ENCODE measurements around the gene TSSC4.

The TSSC4 gene

GRCh38 chr11:2428322-2428795, 27.8 kb downstream of the TSSC4 start:
- TF ChIP-seq, protein P1, sequence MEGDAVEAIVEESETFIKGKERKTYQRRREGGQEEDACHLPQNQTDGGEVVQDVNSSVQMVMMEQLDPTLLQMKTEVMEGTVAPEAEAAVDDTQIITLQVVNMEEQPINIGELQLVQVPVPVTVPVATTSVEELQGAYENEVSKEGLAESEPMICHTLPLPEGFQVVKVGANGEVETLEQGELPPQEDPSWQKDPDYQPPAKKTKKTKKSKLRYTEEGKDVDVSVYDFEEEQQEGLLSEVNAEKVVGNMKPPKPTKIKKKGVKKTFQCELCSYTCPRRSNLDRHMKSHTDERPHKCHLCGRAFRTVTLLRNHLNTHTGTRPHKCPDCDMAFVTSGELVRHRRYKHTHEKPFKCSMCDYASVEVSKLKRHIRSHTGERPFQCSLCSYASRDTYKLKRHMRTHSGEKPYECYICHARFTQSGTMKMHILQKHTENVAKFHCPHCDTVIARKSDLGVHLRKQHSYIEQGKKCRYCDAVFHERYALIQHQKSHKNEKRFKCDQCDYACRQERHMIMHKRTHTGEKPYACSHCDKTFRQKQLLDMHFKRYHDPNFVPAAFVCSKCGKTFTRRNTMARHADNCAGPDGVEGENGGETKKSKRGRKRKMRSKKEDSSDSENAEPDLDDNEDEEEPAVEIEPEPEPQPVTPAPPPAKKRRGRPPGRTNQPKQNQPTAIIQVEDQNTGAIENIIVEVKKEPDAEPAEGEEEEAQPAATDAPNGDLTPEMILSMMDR (IDR thresholded peaks at IDR 0.05), result peak; percentile 87
- Histone ChIP-seq H3K4me2 (ENCODE audit: low read length) (no peak overlapping the region), H3K9me3 (ENCODE audit: control insufficient read depth, low read length) (no peaks in the 10 kb centered on the region), H3K4me1 (no peaks in the 10 kb centered on the region), H3K4me3 (ENCODE audit: low read depth, low read length) (no peak overlapping the region), H3K36me3 (ENCODE audit: control insufficient read depth, insufficient read depth, low read length) (no peaks in the 10 kb centered on the region), H3K27me3 (ENCODE audit: control insufficient read depth, insufficient read depth, low read length) (no peaks in the 10 kb centered on the region), H3K9ac (no peak overlapping the region), H3K79me2 (no peaks in the 10 kb centered on the region), H3K27ac (no peak overlapping the region), H2AFZ (no peak overlapping the region)

DNA sequence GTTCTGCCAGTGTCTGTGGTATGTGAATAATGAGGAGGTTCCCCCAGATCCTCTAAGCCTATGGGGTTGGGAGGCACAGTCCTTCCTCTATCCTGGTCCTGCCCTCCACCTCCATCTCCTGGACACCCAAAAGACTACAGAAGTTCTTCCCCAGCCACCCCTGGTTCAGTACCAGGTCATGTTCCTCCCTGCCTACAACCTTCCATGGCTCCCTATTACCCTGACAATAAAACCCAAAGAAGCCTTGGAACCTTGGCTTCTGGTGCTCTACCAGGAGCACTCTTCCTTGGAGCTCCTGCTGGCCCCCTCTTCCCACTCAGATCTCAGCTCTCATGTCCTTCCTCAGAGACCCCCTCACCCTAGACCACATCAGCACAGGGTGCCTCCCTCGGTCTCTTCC, 30.8 kb downstream of the TSSC4 start:
- H3K9me3 ChIP-seq (ENCODE audit: control insufficient read depth, low read length), result no peaks in the 10 kb centered on the region
- no peaks in the 10 kb centered on the region for H3K27me3 ChIP-seq (ENCODE audit: control insufficient read depth, insufficient read depth, low read length)
- TF ChIP-seq, protein P1 (IDR thresholded peaks at IDR 0.05), result no peak
- H3K27ac ChIP-seq, result no peak overlapping the region
- no peak overlapping the region for H3K9ac ChIP-seq
- H3K4me2 ChIP-seq (ENCODE audit: low read length), result no peak overlapping the region
- H3K4me3 ChIP-seq (ENCODE audit: low read depth, low read length), result no peak overlapping the region
- H2AFZ ChIP-seq, result no peak overlapping the region
- H3K4me1 ChIP-seq, result no peaks in the 10 kb centered on the region
- H3K36me3 ChIP-seq (ENCODE audit: control insufficient read depth, insufficient read depth, low read length), result no peaks in the 10 kb centered on the region
- H3K79me2 ChIP-seq, result no peaks in the 10 kb centered on the region

GRCh38 chr11:2432171-2432621, 31.6 kb downstream of the TSSC4 start:
- Histone ChIP-seq H3K27ac (no peak overlapping the region), H3K27me3 (ENCODE audit: control insufficient read depth, insufficient read depth, low read length) (no peaks in the 10 kb centered on the region), H2AFZ (peak overlapping the region; percentile 70), H3K9ac (no peak overlapping the region), H3K9me3 (ENCODE audit: control insufficient read depth, low read length) (no peaks in the 10 kb centered on the region), H3K36me3 (ENCODE audit: control insufficient read depth, insufficient read depth, low read length) (no peaks in the 10 kb centered on the region), H3K4me2 (ENCODE audit: low read length) (no peak overlapping the region), H3K79me2 (no peaks in the 10 kb centered on the region), H3K4me1 (no peaks in the 10 kb centered on the region), H3K4me3 (ENCODE audit: low read depth, low read length) (no peak overlapping the region)
- TF ChIP-seq, protein P1 (IDR thresholded peaks at IDR 0.05), result no peak

GRCh38 chr11:2432628-2433071, 32.1 kb downstream of the TSSC4 start:
- Histone ChIP-seq H3K27ac (no peak overlapping the region), H2AFZ (no peak overlapping the region), H3K27me3 (ENCODE audit: control insufficient read depth, insufficient read depth, low read length) (no peaks in the 10 kb centered on the region), H3K9me3 (ENCODE audit: control insufficient read depth, low read length) (no peaks in the 10 kb centered on the region), H3K4me1 (no peaks in the 10 kb centered on the region), H3K79me2 (no peaks in the 10 kb centered on the region), H3K4me3 (ENCODE audit: low read depth, low read length) (no peak overlapping the region), H3K4me2 (ENCODE audit: low read length) (no peak overlapping the region), H3K36me3 (ENCODE audit: control insufficient read depth, insufficient read depth, low read length) (no peaks in the 10 kb centered on the region), H3K9ac (no peak overlapping the region)
- TF ChIP-seq, protein P1 (IDR thresholded peaks at IDR 0.05), result no peak

Measured in parathyroid adenoma (tissue), 2 donors.